ENCODE measurements around the gene REM2.
"Not testable (repeated sequence)": the region's sequence is repeated elsewhere in the genome, so short reads cannot be mapped to it uniquely, and the experiment has no call there.

REM2 gene

GRCh38 chr14:22848351-22849164 is 34.5 kb upstream of the REM2 start:
- TF ChIP-seq CTCF (IDR thresholded peaks at IDR 0.05; ENCODE audit: low read depth, low read length, missing control alignments), result no peak
- peak; percentile 89 for DNase-seq (ENCODE audit: low read depth)
- H3K4me3 ChIP-seq (ENCODE audit: low read depth, low read length), result no peak overlapping the region
- in situ Hi-C loops (cut with HindIII; ENCODE audit: low sequenced_read_pairs), result no loop called here

- no peak for DNase-seq (ENCODE audit: low read depth)
- no peak for TF ChIP-seq CTCF (IDR thresholded peaks at IDR 0.05; ENCODE audit: low read depth, low read length, missing control alignments)
- no peak overlapping the region for H3K4me3 ChIP-seq (ENCODE audit: low read depth, low read length)
- in situ Hi-C loops (cut with HindIII; ENCODE audit: low sequenced_read_pairs), result no loop called here
Measured at GRCh38 chr14:22849212-22849819, 33.7 kb upstream of the REM2 start.

GRCh38 chr14:22850944-22851764 is 31.9 kb upstream of the REM2 start:
- H3K4me3 ChIP-seq (ENCODE audit: low read depth, low read length), result no peak overlapping the region
- TF ChIP-seq CTCF (IDR thresholded peaks at IDR 0.05; ENCODE audit: low read depth, low read length, missing control alignments), result no peak
- peak; percentile 89 for DNase-seq (ENCODE audit: low read depth)
- in situ Hi-C loops (cut with HindIII; ENCODE audit: low sequenced_read_pairs), result no loop called here

- in situ Hi-C loops (cut with HindIII; ENCODE audit: low sequenced_read_pairs); DNase-seq (ENCODE audit: low read depth): not testable (repeated sequence)
Measured at GRCh38 chr14:22852178-22852577, 30.8 kb upstream of the REM2 start.

GRCh38 chr14:22852599-22852939 is 30.5 kb upstream of the REM2 start:
- TF ChIP-seq CTCF (IDR thresholded peaks at IDR 0.05; ENCODE audit: low read depth, low read length, missing control alignments), result no peak
- in situ Hi-C loops (cut with HindIII; ENCODE audit: low sequenced_read_pairs), result no loop called here
- no peak overlapping the region for H3K4me3 ChIP-seq (ENCODE audit: low read depth, low read length)
- no peak for DNase-seq (ENCODE audit: low read depth)

More at GRCh38 chr14:22852178-22852577, 30.8 kb upstream of the REM2 start:
- H3K4me3 ChIP-seq (ENCODE audit: low read depth, low read length), result not testable (repeated sequence)

GRCh38 chr14:22852940-22853767 is 29.9 kb upstream of the REM2 start:
- peak; percentile 82 for TF ChIP-seq CTCF (IDR thresholded peaks at IDR 0.05; ENCODE audit: low read depth, low read length, missing control alignments)
- H3K4me3 ChIP-seq (ENCODE audit: low read depth, low read length), result peak overlapping the region; percentile 33
- DNase-seq (ENCODE audit: low read depth), result no peak
- in situ Hi-C loops (cut with HindIII; ENCODE audit: low sequenced_read_pairs), result no loop called here

GRCh38 chr14:22854296-22854695 is 28.7 kb upstream of the REM2 start:
- H3K4me3 ChIP-seq (ENCODE audit: low read depth, low read length); DNase-seq (ENCODE audit: low read depth); in situ Hi-C loops (cut with HindIII; ENCODE audit: low sequenced_read_pairs): not testable (repeated sequence)

Data from astrocyte of the cerebellum (primary cell).